HG03135 (cell line): ENCODE results near the gene TASP1.
A peak's percentile ranks its signal among the peaks of the same experiment; 100 is the strongest.
"Not testable (repeated sequence)": the region's sequence is repeated elsewhere in the genome, so short reads cannot be mapped to it uniquely, and the experiment has no call there.

ENCODE experiments used
- ATAC-seq: cut with Tn5 transposase; IDR thresholded peaks from one replicate; pipeline ENCODE4 v1.9.1; 2021; ENCODE audit warnings: mild to moderate bottlenecking, moderate library complexity; ENCODE audit not compliant: unreplicated experiment

The TASP1 gene

DNA sequence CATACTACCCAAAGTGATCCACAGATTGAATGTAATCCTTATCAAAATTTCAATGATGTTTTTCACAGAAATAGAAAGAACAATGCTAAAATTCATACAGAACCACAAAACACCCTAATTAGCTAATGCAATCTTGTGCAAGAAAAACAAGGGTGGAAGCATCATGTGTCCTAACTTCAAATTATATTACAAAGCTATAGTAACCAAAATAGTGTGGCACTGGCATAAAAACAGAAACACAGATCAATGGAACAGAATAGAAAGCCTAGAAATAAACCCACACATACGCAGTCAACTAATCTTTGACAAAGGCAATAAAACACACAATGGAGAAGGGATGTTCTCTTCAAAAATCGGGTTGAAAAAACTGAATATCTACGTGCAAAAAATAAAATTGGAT is 131.1 kb downstream of the TASP1 start:
- no peak for ATAC-seq

DNA sequence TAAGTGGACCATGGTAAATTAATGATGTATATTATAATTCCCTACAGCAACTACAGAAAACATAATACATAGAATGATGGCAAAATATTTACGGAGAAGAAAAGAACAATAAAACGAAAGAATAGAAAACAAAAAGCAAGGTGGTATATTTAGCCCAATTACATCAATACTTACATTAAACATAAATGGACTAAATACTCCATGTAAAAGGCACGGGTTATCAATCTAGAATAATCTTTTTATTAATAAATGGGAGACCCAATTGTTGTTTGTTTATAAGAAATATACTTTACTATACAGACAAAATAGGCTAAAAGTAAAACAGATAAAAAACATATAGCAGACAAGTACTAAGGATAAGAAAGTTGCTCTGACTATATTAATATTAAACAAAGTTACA is 137.2 kb downstream of the TASP1 start:
- no peak for ATAC-seq

DNA sequence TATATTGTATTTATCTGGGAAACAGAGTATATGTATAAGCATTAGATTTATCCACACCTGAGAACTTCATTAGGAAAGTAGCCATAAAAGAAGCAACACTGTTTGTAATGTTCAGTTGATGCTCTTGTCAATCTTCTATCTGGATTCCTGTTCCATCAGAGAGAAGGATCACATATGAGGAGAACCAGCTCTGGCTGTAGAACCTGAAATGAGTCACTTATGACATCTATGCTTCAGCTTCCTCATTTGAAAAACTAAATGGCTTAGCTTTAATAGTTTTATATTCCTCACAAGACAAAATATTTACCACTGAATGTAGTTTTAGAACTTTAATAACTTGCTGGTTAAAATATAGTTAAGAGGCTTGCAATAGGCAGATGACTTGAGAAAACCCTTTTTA is 144.7 kb downstream of the TASP1 start:
- no peak for ATAC-seq

DNA sequence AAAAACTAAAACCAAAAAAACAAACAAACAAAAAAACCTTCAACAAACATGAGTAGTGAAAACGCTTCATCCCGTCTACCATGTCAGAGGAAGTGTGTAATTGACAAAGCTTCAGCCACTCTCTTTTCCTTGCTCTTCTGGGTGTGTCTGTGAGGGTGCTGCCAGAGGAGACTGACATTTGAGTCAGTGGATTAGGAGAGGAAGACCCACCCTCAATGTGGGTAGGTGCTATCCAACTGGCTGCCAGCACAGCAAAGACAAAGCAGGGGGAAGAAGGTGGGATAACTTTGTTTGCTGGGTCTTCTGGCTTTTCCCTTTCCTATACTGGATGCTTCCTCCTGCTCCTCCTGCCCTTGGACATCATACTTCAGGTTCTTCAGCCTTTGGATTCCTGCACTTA is 145.6 kb downstream of the TASP1 start:
- ATAC-seq: no peak

DNA sequence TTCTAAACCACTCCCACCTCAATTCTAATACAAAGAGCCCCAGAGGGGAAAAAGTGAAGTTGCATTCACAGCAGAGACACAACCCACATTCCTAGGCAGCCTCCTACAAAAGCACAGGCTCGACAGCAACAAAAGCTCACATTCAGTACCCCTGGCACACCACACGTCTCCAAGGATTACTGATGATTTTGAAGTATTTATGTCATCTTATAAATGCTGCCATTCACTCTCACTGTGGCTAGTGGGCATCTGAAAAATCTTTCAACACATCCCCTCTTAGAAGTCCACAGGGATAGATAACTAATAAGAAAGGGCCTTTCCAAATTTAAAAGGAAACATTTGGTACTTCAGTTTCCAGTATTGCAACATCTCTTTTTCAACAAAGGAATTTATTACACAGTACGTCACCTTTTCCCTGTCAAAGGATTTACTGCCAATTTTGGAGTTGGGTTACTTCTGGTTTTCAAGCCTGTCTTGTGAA is 146.7 kb downstream of the TASP1 start:
- no peak for ATAC-seq

DNA sequence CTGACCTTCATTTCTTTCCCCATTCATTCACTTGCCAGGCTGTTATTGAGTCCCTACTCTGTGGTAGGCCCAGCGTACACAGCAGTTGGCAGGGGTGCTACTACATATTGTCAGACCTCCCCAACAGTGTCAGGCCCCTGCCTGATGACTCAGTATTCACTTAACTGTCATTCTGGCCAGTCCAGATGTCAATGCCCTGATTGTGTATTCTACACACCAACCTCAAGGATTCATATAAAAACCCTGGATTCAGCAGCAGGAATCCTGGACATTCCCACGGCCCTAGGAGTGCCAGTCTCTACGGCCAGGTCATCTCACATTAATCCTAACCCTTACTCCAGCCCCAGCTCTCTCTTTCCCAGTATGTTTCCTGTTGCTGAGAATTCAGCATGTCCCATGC is 151.5 kb downstream of the TASP1 start:
- ATAC-seq: no peak

DNA sequence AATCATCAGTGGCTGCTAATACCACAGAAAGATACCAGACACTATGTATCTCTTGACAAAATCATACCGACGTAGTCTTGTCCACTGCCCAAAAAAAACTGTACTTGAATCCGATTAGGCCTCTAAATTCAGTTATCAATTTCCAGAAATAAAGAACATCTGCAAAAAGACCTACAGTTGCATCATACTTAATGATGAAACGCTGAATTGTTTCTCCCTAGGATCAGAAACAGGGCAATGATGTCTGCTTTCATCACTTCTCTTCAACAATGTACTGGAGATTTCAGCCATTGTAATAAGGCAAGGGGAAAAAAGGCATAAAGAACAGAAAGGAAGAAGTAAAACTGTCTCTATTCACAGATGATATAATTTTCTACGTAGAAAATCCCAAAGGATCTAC is 152.0 kb downstream of the TASP1 start:
- no peak for ATAC-seq

DNA sequence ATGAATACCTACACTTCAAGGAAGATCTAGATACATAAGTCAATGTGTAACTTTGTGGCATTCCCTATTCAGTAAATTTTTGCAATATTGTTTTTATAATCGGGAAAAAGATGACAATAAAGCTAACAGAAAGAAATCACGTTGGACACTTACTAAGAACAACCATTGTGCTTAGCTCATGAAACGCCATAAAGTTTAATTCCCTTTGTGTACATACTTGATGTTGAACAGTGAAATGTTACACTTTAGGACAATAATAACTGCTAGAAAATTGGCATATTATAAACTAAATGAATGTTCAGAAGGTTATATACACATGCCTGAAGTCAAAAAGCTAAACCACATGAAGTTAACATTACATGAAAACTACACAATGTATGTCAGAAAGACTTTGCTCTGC is 153.2 kb downstream of the TASP1 start:
- ATAC-seq: no peak

DNA sequence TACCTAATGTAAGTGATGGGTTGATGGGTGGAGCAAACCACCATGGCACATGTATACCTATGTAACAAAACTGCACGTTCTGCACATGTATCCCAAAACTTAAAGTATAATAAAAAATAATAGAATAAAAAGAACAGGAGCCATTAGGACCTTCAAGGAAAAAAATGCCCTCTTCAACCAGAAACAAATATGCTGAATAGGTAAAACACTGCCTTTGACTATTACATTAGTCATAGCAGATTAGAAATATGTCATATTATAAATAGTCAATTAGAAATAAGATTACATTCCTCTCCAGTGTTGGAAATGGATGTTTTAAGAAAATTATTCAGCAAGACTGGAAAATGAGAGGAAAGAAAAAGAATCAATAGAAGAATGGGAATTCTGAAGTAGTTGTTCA is 153.7 kb downstream of the TASP1 start:
- ATAC-seq: not testable (repeated sequence)

DNA sequence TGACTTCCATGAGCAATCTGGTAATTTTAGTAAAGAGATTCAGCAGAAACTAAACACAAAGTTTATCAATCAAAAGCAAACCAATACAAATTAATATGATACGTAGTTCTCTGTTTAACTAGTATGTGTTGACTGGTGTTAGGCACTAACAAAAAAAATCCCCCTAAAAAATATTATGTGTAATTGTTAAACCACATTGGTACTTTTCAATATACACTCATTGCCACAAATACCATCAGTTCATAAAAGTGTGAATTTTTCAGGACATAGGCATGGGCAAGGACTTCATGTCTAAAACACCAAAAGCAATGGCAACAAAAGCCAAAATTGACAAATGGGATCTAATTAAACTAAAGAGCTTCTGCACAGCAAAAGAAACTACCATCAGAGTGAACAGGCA is 155.3 kb downstream of the TASP1 start:
- ATAC-seq: not testable (repeated sequence)

DNA sequence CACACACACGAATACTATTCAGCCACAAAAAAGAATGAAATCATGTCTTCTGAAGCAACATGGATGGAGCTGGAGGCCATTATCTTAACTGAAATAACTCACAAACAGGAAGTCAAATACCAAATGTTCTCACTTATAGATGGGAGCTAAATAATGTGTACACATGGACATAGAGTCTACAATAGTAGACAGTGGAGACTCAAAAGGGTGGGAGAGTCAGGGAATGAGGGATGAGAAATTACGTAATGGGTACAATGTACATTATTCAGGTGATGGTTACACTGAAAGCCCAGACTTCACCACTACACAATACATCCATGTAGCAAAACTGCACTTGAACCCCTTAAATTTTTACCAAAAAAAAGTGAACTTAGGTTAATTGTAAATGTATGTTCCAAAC is 160.4 kb downstream of the TASP1 start:
- no peak for ATAC-seq

DNA sequence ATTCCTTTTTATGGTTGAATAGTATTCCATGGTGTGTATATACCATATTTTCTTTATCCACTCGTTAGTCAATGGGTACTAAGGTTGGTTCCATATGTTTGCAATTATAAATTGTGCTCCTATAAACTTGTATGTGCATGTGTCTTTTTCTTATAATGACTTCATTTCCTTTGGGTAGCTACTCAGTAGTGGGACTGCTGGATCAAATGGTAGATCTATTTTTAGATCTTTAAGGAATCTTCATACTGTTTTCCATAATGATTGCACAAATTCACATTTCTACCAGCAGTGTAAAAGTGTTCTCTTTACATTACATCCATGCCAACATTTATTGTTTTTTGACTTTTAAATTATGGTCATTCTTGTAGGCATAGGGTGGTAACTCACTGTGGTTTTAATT is 164.3 kb downstream of the TASP1 start:
- ATAC-seq: no peak

DNA sequence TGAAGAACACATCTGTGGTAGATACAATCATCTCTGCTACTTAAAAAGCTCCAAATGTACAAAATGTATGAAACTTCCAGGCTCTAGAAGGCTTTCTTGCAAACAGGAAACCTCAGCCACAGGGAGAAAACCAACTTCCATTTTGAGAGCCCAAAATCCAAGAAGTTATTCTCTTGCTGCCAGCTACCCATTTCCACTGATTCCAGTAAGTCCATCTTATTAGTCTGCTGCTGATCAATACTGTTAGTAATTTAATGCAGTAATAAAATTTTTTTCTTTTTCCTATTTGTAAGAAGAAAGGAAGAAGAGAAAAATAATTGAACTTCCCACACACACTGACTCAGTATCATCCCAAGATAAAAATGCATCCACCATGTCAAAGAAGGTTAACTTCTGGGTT is 169.5 kb downstream of the TASP1 start:
- no peak for ATAC-seq

DNA sequence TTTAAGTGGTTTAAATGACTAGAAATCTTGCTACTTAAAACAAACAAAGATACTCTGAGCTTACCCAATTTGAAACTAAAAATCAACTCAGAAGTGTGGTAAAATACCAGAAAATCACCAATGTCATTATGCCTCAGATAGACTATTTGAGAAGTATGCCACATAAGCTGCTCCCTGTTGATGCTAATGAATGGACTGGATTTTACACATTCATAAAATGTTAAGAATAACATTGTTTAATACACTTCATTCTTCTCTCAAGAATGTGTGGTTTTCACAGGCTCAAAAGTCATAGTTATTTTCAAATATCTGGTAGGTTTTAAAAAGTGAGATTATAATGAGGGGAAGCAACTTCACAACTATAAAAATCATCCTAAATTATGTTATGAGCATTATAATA is 170.6 kb downstream of the TASP1 start:
- no peak for ATAC-seq

DNA sequence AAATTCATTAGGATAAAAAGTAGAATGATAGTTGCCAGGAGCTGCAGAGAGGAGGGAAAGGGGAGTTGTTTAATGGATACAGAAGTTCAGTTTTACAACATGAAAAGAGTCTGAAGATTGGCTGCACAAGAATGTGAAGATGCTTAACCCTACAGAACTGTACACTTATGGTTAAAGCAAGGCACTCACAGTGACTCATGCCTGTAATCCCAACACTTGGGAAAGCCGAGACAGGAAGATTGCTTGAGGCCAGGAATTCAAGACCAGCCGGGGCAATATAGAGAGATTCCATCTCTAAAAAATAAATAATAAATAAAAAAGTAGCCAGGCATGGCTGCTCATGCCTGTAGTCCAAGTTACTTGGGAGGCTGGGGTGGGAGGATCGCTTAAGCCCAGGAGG is 174.0 kb downstream of the TASP1 start:
- no peak for ATAC-seq

DNA sequence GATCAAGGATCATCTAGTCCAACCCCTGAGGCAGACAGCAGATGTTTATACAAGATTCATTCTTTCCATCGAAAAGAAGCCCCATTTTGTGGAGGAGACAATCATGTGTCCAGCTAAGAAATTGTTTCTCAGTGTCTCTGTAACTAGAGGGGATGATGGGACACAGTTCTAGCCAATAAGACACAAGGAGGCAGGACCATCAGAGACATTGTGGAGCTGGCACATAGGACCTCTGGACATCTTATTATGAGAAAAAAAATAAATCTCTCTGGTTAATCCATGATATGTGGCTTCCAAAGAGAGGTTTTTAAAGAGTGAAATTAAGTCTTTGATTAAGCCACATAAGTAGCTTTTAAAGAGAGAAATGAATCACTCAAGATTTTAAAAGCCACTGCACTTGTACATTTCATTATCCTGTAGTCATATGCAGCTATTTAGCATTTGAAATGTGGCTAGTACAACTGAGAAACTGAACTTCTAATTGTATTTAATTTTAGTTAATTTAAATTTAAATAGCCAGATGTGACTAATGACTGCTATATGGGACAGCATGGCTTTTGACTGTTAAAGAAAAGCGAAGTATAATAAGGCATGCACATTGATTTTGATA is 176.8 kb downstream of the TASP1 start:
- ATAC-seq: no peak

DNA sequence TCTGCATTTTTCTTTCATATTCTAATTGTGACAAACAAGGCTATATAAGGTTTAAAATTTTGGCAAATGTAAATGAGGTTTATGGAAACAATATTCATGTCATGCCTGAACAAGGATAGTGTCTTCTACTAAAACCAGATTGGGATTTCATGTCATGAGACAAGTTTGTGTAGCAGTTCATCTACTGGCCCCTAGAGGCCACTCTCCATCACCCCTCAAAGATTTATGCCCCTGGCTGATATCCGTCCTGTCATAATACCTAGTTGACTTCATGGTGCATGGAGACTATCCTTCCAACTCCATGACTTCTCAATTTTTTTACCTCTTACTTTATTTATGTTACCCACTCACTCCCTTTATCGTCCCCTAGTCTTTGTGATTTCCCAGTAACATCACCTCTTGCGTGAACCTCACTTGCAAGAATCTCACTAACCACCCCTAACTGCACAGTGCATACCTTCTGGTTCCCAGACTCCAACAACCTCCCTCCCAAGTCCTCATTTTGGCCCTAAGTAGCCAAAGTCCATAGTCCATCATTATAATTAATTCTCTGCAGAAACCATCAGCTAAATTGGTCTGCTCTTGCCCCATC is 179.8 kb downstream of the TASP1 start:
- ATAC-seq: peak; percentile 73

DNA sequence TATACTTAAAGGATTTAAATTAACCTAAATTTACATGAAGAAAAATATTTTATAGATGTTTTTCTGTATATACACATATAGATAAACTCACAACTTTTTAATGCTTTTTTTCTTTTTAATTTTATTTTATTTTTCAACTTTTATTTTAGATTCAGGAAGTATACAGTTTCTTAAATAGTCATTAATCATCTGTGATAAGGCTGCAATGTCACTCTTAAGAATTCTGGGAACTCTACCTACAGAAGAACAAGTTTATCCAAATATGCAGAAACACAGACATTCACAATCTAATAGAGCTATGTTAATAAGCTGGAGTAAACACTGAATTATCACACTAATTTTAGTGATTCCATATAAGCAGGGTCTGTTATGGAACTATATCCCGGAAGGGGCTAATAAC is 181.2 kb downstream of the TASP1 start:
- ATAC-seq: no peak

DNA sequence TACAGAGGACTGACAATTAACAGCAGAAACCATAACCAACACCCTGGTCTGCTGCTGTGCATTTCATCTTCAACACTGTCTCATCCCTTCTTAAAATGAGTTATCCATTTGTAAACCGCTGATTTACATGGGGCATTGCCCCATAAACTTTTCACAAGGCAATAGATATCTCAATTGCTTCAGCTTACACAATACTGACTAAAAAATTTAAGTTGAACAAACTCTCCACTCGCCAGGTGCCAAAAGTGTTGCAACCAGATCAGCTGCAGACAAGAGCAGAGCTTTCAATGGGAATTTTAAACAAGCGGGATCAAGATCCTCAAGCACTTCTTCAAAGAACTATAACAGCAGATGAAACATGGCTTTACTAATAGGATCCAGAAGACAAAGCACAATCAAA is 183.0 kb downstream of the TASP1 start:
- ATAC-seq: no peak

DNA sequence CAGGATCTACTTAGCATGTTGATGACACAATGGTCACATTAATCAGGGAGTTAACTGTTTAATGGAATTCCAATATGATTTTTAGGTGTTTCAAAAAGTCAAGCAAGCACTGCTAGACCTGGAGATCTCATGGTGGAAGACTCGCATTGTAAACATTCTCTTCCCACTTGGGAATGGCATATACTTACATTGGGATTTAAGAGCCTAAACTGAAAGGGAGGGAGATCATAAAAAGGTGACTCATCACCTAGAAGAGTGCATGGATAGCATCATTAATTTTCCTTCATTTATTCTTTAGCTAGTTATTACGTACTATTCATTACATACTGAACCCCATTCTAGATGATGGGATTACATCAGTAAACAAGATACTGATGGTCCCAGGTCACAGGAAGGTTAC is 185.4 kb downstream of the TASP1 start:
- no peak for ATAC-seq

DNA sequence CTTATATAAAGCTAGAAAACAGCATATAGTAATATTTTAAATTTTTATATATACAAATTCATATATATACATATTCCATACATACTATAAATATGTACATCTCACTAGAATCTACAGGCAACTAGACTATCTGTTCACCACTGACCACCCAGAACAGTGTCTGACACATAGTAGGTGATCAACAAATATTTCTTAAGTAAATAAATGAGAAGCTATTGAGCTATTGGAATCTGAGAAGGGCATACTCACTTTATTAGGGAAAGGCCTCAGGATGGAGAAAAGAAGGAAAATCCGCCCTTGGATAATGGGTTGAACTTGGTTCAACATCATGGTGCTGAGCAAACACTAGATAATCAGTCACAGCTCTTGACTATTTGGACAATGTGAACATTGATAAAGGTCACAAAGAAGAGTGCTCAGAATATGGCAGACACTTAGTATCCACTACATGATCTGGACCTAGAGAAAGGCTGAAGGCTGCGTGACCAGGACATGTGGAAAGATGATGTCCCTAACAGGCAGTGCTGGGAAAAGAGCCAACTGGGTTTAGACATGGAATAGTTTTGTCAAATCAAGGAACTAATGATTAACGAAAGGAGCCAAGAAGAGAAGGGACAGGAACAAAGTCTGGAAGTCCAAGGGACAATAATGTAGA is 186.1 kb downstream of the TASP1 start:
- no peak for ATAC-seq

DNA sequence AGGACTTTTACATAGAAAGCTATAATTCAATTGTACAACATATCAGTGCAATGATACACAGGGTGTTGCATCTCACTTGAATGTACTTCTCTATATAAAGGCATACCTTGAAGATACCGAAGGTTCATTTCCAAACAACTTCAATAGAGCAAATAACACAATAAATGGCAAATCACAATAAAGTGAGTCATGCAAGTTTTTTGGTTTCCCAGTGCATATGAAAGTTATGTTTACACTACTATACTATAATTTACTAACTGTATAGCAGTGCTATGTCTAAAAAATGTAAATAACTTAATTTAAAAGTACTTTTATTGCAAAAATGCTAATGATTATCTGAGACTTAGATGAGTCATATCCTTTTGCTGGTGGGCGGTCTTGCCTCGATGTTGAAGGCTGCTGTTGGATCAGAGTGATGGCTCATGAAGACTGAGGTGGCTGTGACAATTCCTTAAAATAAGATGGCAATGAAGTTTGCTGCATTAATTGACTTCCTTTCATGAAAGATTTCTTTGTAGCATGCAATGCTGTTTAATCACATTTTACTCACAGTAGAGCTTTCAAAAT is 188.8 kb downstream of the TASP1 start:
- ATAC-seq: no peak
